ENCODE measurements around the gene UBE2D1. TPM values are rescaled to one million over a fixed set of nuclear protein-coding genes. Genes with fewer than 3 reads are reported as not detected.

Gene UBE2D1
- total and polyA plus RNA-seq, 2 of the 13 experiments (the other 11 are each of a cell fraction or from before 2014, with no cell fraction given): 6.2 to 13.8 TPM

DNA sequence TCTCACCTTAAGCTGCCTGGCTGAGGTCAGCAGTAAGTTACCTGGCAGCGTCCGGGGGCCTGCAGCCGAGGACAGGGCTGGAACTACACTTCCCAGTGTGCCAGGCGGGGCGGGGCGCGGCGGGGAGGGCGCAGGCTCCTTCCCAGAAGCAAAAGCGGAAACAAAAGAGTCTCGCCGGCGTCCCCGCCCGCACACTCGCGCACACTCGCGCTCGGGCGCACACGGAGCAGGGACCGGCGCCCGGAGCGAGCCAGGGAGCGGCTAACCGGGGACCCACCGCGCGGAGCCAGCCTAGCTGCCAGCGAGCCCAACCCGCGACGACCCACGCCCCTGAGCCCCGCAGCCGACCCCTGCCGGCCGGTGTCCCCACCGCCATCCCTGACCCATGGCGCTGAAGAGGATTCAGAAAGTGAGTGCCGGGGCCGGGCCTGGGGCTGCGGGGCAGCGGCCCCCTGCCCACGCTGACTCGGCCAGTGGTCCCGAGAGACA lies at the start of gene UBE2D1 (continued):
- TF ChIP-seq, protein P1, sequence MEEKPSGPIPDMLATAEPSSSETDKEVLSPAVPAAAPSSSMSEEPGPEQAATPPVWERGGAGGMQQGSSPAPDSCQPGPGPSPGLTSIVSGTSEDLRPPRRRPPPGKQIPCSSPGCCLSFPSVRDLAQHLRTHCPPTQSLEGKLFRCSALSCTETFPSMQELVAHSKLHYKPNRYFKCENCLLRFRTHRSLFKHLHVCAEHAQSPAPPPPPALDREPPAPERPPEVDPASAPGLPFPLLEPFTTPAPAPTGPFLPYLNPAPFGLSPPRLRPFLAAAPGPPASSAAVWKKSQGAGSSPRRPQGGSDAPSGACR (CRISPR knock-in tag; IDR thresholded peaks at IDR 0.05): no peak; the same call in 1 of the 2 replicates
- no peak for TF ChIP-seq ATF7 (IDR thresholded peaks at IDR 0.05)
- no peak for TF ChIP-seq ATF7 (CRISPR knock-in tag; IDR thresholded peaks at IDR 0.05)
- TF ChIP-seq ZBTB21 (CRISPR knock-in tag; IDR thresholded peaks at IDR 0.05): no peak
- peak; percentile 81 for TF ChIP-seq HNRNPLL (IDR thresholded peaks at IDR 0.05; ENCODE audit: low read depth, low read length, poor library complexity, severe bottlenecking)
- TF ChIP-seq, protein P2, sequence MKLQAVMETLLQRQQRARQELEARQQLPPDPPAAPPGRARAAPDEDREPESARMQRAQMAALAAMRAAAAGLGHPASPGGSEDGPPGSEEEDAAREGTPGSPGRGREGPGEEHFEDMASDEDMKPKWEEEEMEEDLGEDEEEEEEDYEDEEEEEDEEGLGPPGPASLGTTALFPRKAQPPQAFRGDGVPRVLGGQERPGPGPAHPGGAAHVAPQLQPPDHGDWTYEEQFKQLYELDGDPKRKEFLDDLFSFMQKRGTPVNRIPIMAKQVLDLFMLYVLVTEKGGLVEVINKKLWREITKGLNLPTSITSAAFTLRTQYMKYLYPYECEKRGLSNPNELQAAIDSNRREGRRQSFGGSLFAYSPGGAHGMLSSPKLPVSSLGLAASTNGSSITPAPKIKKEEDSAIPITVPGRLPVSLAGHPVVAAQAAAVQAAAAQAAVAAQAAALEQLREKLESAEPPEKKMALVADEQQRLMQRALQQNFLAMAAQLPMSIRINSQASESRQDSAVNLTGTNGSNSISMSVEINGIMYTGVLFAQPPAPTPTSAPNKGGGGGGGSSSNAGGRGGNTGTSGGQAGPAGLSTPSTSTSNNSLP (IDR thresholded peaks at IDR 0.05; ENCODE audit: low read depth, low read length): no peak
- TF ChIP-seq ZNF138 (CRISPR knock-in tag; IDR thresholded peaks at IDR 0.05; ENCODE audit: low read depth): 0 out of 2 replicates have a peak, but pooled peaks have one; percentile 71
- TF ChIP-seq FOXC1 (CRISPR knock-in tag; IDR thresholded peaks at IDR 0.05; ENCODE audit: borderline replicate concordance): peak; percentile 56; the same call in 1 of the 2 replicates
- peak; percentile 51 for TF ChIP-seq SPEN (CRISPR knock-in tag; IDR thresholded peaks at IDR 0.05; ENCODE audit: low read depth)
- TF ChIP-seq ATF7-NPFF (CRISPR knock-in tag; IDR thresholded peaks at IDR 0.05; ENCODE audit: low read depth): peak; percentile 67
- no peak for TF ChIP-seq ZZZ3 (CRISPR knock-in tag; IDR thresholded peaks at IDR 0.05; ENCODE audit: borderline replicate concordance)
- no peak for TF ChIP-seq SRF (IDR thresholded peaks at IDR 0.05; ENCODE audit: low read depth, low read length)
- TF ChIP-seq, protein P3, sequence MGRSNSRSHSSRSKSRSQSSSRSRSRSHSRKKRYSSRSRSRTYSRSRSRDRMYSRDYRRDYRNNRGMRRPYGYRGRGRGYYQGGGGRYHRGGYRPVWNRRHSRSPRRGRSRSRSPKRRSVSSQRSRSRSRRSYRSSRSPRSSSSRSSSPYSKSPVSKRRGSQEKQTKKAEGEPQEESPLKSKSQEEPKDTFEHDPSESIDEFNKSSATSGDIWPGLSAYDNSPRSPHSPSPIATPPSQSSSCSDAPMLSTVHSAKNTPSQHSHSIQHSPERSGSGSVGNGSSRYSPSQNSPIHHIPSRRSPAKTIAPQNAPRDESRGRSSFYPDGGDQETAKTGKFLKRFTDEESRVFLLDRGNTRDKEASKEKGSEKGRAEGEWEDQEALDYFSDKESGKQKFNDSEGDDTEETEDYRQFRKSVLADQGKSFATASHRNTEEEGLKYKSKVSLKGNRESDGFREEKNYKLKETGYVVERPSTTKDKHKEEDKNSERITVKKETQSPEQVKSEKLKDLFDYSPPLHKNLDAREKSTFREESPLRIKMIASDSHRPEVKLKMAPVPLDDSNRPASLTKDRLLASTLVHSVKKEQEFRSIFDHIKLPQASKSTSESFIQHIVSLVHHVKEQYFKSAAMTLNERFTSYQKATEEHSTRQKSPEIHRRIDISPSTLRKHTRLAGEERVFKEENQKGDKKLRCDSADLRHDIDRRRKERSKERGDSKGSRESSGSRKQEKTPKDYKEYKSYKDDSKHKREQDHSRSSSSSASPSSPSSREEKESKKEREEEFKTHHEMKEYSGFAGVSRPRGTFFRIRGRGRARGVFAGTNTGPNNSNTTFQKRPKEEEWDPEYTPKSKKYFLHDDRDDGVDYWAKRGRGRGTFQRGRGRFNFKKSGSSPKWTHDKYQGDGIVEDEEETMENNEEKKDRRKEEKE (IDR thresholded peaks at IDR 0.05): no peak
- TF ChIP-seq, protein P4, sequence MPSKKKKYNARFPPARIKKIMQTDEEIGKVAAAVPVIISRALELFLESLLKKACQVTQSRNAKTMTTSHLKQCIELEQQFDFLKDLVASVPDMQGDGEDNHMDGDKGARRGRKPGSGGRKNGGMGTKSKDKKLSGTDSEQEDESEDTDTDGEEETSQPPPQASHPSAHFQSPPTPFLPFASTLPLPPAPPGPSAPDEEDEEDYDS (CRISPR knock-in tag; IDR thresholded peaks at IDR 0.05): peak; percentile 84
- peak; percentile 55; the same call in 1 of the 2 replicates for TF ChIP-seq SP4 (CRISPR knock-in tag; IDR thresholded peaks at IDR 0.05)
- TF ChIP-seq, protein P5, sequence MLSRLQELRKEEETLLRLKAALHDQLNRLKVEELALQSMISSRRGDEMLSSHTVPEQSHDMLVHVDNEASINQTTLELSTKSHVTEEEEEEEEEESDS (CRISPR knock-in tag; IDR thresholded peaks at IDR 0.05; ENCODE audit: borderline replicate concordance): no peak
- TF ChIP-seq, protein P6, sequence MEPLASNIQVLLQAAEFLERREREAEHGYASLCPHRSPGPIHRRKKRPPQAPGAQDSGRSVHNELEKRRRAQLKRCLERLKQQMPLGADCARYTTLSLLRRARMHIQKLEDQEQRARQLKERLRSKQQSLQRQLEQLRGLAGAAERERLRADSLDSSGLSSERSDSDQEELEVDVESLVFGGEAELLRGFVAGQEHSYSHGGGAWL (CRISPR knock-in tag; IDR thresholded peaks at IDR 0.05): peak; percentile 57
- no peak for TF ChIP-seq SP1 (IDR thresholded peaks at IDR 0.05)
- TF ChIP-seq SP1 (CRISPR knock-in tag; IDR thresholded peaks at IDR 0.05): peak; percentile 80
- TF ChIP-seq ZNF777 (CRISPR knock-in tag; IDR thresholded peaks at IDR 0.05): peak; percentile 65
- TF ChIP-seq GZF1 (CRISPR knock-in tag; IDR thresholded peaks at IDR 0.05): no peak
- TF ChIP-seq PAX8 (CRISPR knock-in tag; IDR thresholded peaks at IDR 0.05; ENCODE audit: borderline replicate concordance): no peak
- no peak for TF ChIP-seq GTF3A (CRISPR knock-in tag; conservative IDR thresholded peaks at IDR 0.05)
- TF ChIP-seq, protein P7, sequence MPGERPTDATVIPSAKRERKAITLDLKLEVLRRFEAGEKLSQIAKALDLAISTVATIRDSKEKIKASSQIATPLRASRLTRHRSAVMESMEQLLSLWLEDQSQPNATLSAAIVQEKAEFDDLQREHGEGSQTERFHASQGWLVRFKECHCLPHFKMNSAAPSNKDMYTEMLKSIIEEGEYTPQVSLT (CRISPR knock-in tag; IDR thresholded peaks at IDR 0.05; ENCODE audit: borderline replicate concordance, low read depth): no peak
- 0 out of 2 replicates have a peak, but pooled peaks have one; percentile 7 for TF ChIP-seq FOXA3 (CRISPR knock-in tag; IDR thresholded peaks at IDR 0.05)

Measured in HepG2 (cell line).